ENCODE data around the gene EHMT2. TPM values are rescaled to one million over a fixed set of nuclear protein-coding genes. Genes with fewer than 3 reads are reported as not detected.

EHMT2 gene
- total RNA-seq, 4 donors from 2014 or later: 26.9 to 47.7 (median 38.7) TPM

GRCh38 chr6:31900917-31901414, 3.5 kb upstream of the EHMT2 start:
- Histone ChIP-seq H3K4me3 (replicated peaks in 1 of 3) (peak overlapping the region in 1 of 3 donors; percentile 47), H3K9me3 (no peaks in the 10 kb centered on the region), H3K36me3 (no peaks in the 10 kb centered on the region), H3K4me1 (peaks cover 20 to 28% of the 10 kb centered on the region in 2 donors), H3K27me3 (no peaks in the 10 kb centered on the region), H3K27ac (peak overlapping the region; percentile 45 to 66 (median 66))
- intact Hi-C loops (cut with DNase I): no loop called here
- 36 to 59% methylated on average over 19 to 22 of the region's 29 CpGs for WGBS, 2 donors
- TF ChIP-seq CTCF (IDR thresholded peaks at IDR 0.05): no peak
- TF ChIP-seq POLR2A (IDR thresholded peaks at IDR 0.05): no peak
- DNase-seq: peak; percentile 34 to 42

GRCh38 chr6:31899882-31900722, 2.6 kb upstream of the EHMT2 start:
- no peak for DNase-seq
- H3K4me1 ChIP-seq: peaks cover 20 to 28% of the 10 kb centered on the region in 2 donors

GRCh38 chr6:31899215-31899614, 1.7 kb upstream of the EHMT2 start:
- WGBS, 2 donors: 76 to 78% methylated on average over 5 of the region's 5 CpGs
- Histone ChIP-seq H3K27ac (peak overlapping the region in 1 of 3 donors; percentile 95), H3K4me1 (peaks cover 20 to 28% of the 10 kb centered on the region in 2 donors), H3K9me3 (no peaks in the 10 kb centered on the region), H3K27me3 (no peaks in the 10 kb centered on the region), H3K36me3 (peaks cover 0 to 7% of the 10 kb centered on the region in 2 donors), H3K4me3 (replicated peaks in 1 of 3) (no peak overlapping the region)
- no peak for DNase-seq
- intact Hi-C loops (cut with DNase I): loop anchor here (5.0 kb wide), 2 partner anchors 37 to 53 kb away; partner anchors contain the start of gene NEU1
- TF ChIP-seq POLR2A (IDR thresholded peaks at IDR 0.05) (no peak), CTCF (IDR thresholded peaks at IDR 0.05) (no peak)

More at GRCh38 chr6:31899882-31900722, 2.6 kb upstream of the EHMT2 start:
- intact Hi-C loops (cut with DNase I): loop anchor here (5.0 kb wide), 2 partner anchors 38 to 52 kb away; partner anchors contain the start of gene NEU1
- Histone ChIP-seq H3K27ac (no peak overlapping the region), H3K36me3 (peaks cover 0 to under 1% of the 10 kb centered on the region in 2 donors), H3K27me3 (no peaks in the 10 kb centered on the region), H3K4me3 (replicated peaks in 1 of 3) (no peak overlapping the region), H3K9me3 (no peaks in the 10 kb centered on the region)
- no peak for TF ChIP-seq POLR2A (IDR thresholded peaks at IDR 0.05)
- TF ChIP-seq CTCF (IDR thresholded peaks at IDR 0.05): no peak
- WGBS, 2 donors: 89 to 90% methylated on average over 29 to 31 of the region's 49 CpGs

GRCh38 chr6:31898383-31899011, 999 bp upstream of the EHMT2 start:
- H3K27ac ChIP-seq: peak overlapping the region; percentile 68 to 95 (median 86)
- peak overlapping the region; percentile 47 to 90 (median 57) for H3K4me3 ChIP-seq (replicated peaks in 1 of 3)
- H3K4me1 ChIP-seq: peaks cover 20 to 25% of the 10 kb centered on the region in 2 donors
- 17 to 18% methylated on average over 8 of the region's 8 CpGs for WGBS, 2 donors
- no peaks in the 10 kb centered on the region for H3K27me3 ChIP-seq
- peak; percentile 42 to 46 for DNase-seq
- TF ChIP-seq POLR2A (IDR thresholded peaks at IDR 0.05): peak in 1 of 2 donors; percentile 60
- TF ChIP-seq CTCF (IDR thresholded peaks at IDR 0.05): peak in 1 of 6 experiments; percentile 7
- H3K36me3 ChIP-seq: peaks cover 0 to 8% of the 10 kb centered on the region in 2 donors
- intact Hi-C loops (cut with DNase I): loop anchor here (5.0 kb wide), 2 partner anchors 36 to 54 kb away; partner anchors contain the start of gene NEU1
- no peaks in the 10 kb centered on the region for H3K9me3 ChIP-seq
